ENCODE results near the gene VEGFA. TPM values are rescaled to one million over a fixed set of nuclear protein-coding genes. Genes with fewer than 3 reads are reported as not detected.
A peak's percentile ranks its signal among the peaks of the same experiment; 100 is the strongest.

The VEGFA gene
- total RNA-seq, 2 experiments from 2014 or later: 28.9 to 35.1 TPM

GRCh38 chr6:43805699-43806042 lies 35.7 kb downstream of the VEGFA start:
- POLR2A ChIA-PET: no interaction called here
- H3K4me3 Mint-ChIP-seq: no peak overlapping the region
- H3K27ac Mint-ChIP-seq: no peak overlapping the region
- no peak for DNase-seq
- CTCF ChIA-PET: no interaction called here
- H3K9me3 Mint-ChIP-seq: no peaks in the 10 kb centered on the region
- H3K4me1 Mint-ChIP-seq (ENCODE audit: low read depth): no peaks in the 10 kb centered on the region
- H3K27me3 Mint-ChIP-seq: peaks cover 2% of the 10 kb centered on the region
- no peaks in the 10 kb centered on the region for H3K36me3 Mint-ChIP-seq
- intact Hi-C loops (cut with micrococcal nuclease): no loop called here

- DNase-seq: no peak
- H3K27me3 Mint-ChIP-seq: peaks cover 2% of the 10 kb centered on the region
- intact Hi-C loops (cut with micrococcal nuclease): no loop called here
- no peaks in the 10 kb centered on the region for H3K4me1 Mint-ChIP-seq (ENCODE audit: low read depth)
- ChIA-PET CTCF (no interaction called here), POLR2A (no interaction called here)
- H3K4me3 Mint-ChIP-seq: no peak overlapping the region
- no peaks in the 10 kb centered on the region for H3K9me3 Mint-ChIP-seq
- H3K36me3 Mint-ChIP-seq: no peaks in the 10 kb centered on the region
- no peak overlapping the region for H3K27ac Mint-ChIP-seq
Measured at GRCh38 chr6:43806043-43806757, 36.2 kb downstream of the VEGFA start.

GRCh38 chr6:43806758-43807227 lies 36.8 kb downstream of the VEGFA start:
- no peaks in the 10 kb centered on the region for H3K9me3 Mint-ChIP-seq
- POLR2A ChIA-PET: no interaction called here
- CTCF ChIA-PET: interaction anchor here (1.3 kb wide), 1 partner anchor 32 kb away, joined by 4 read pairs; no protein-coding TSS in a partner anchor
- intact Hi-C loops (cut with micrococcal nuclease): no loop called here
- H3K36me3 Mint-ChIP-seq: no peaks in the 10 kb centered on the region
- no peak for DNase-seq
- H3K27me3 Mint-ChIP-seq: peaks cover 2% of the 10 kb centered on the region
- no peak overlapping the region for H3K4me3 Mint-ChIP-seq
- no peaks in the 10 kb centered on the region for H3K4me1 Mint-ChIP-seq (ENCODE audit: low read depth)
- H3K27ac Mint-ChIP-seq: no peak overlapping the region

DNA sequence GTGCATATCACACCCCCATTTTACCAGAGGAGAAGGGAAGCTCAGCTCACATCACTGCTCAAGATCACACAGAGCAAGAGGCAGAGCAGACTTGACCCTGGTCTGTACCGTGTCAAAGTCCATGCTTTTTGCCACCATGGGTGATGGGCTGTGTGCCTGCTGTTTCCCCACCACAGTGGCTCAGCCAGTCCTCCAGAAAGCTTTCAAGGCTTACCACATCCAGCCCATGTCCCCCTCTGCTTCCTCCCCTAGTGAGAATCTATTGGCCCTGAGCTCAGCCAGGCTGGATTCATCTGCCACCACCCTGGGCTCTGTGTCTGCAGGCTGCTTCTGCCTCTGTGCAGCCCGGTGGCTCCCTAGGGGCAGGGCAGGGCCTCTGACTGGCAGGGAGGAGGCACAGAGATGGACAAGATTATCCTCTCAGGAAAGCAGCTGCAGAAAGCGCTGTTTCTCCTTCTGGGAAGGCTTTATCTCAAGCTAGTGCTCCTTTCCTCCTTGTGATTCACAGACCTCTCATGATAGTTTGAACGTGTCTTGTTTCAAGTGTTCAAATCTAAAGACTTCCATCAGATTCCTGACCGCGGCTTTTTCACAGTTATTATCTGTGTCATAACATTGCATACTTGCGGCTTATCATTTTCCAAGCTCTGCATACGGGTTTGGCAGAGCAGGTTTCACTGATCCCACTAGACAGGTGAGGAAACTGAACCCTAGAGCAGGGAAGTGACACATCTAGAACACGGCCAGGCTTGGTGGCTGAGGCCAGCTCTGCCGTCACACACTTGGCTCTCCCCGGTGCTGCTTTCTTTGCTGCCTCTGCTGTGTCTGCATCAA lies 37.4 kb downstream of the VEGFA start:
- peaks cover 2% of the 10 kb centered on the region for H3K27me3 Mint-ChIP-seq
- H3K4me1 Mint-ChIP-seq (ENCODE audit: low read depth): no peaks in the 10 kb centered on the region
- H3K27ac Mint-ChIP-seq: no peak overlapping the region
- no peak overlapping the region for H3K4me3 Mint-ChIP-seq
- no peaks in the 10 kb centered on the region for H3K36me3 Mint-ChIP-seq
- no peaks in the 10 kb centered on the region for H3K9me3 Mint-ChIP-seq
- POLR2A ChIA-PET: no interaction called here
- CTCF ChIA-PET: interaction anchor here (1.0 to 1.3 kb wide), 2 partner anchors 33 to 34 kb away, joined by 3 to 4 read pairs; no protein-coding TSS in a partner anchor
- intact Hi-C loops (cut with micrococcal nuclease): no loop called here
- DNase-seq: no peak

DNA sequence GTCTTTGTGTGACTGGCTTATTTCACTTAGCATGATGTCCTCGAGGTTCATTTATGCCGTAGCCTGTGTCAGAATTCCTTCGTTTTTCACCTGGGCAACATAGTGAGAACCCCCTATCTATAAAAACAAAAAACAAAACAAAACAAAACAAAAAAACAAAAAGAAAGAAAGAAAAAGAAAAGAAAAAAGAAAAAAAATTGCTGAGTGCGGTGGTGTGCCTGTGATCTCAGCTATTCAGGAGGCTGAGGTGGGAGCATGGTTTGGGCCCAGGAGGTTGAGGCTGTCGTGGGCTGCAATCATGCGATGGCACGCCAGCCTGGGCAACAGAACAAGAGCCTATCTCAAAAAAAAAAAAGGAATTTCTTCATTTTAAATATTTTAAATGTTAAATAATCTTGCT lies 38.4 kb downstream of the VEGFA start:
- no peaks in the 10 kb centered on the region for H3K36me3 Mint-ChIP-seq
- H3K27me3 Mint-ChIP-seq: peaks cover 5% of the 10 kb centered on the region
- no peaks in the 10 kb centered on the region for H3K9me3 Mint-ChIP-seq
- CTCF ChIA-PET: interaction anchor here (0.7 to 1.3 kb wide), 2 partner anchors 34 to 255 kb away, joined by 3 to 4 read pairs; no protein-coding TSS in a partner anchor
- intact Hi-C loops (cut with micrococcal nuclease): no loop called here
- POLR2A ChIA-PET: no interaction called here
- H3K27ac Mint-ChIP-seq: no peak overlapping the region
- H3K4me3 Mint-ChIP-seq: no peak overlapping the region
- DNase-seq: no peak
- peaks cover 6% of the 10 kb centered on the region for H3K4me1 Mint-ChIP-seq (ENCODE audit: low read depth)

- H3K4me3 Mint-ChIP-seq: no peak overlapping the region
- ChIA-PET POLR2A (no interaction called here), CTCF (no interaction called here)
- H3K27ac Mint-ChIP-seq: no peak overlapping the region
- no peaks in the 10 kb centered on the region for H3K36me3 Mint-ChIP-seq
- peaks cover 9% of the 10 kb centered on the region for H3K4me1 Mint-ChIP-seq (ENCODE audit: low read depth)
- no peaks in the 10 kb centered on the region for H3K9me3 Mint-ChIP-seq
- intact Hi-C loops (cut with micrococcal nuclease): no loop called here
- DNase-seq: no peak
- H3K27me3 Mint-ChIP-seq: peaks cover 6% of the 10 kb centered on the region
Measured at GRCh38 chr6:43809417-43810305, 39.6 kb downstream of the VEGFA start.

DNA sequence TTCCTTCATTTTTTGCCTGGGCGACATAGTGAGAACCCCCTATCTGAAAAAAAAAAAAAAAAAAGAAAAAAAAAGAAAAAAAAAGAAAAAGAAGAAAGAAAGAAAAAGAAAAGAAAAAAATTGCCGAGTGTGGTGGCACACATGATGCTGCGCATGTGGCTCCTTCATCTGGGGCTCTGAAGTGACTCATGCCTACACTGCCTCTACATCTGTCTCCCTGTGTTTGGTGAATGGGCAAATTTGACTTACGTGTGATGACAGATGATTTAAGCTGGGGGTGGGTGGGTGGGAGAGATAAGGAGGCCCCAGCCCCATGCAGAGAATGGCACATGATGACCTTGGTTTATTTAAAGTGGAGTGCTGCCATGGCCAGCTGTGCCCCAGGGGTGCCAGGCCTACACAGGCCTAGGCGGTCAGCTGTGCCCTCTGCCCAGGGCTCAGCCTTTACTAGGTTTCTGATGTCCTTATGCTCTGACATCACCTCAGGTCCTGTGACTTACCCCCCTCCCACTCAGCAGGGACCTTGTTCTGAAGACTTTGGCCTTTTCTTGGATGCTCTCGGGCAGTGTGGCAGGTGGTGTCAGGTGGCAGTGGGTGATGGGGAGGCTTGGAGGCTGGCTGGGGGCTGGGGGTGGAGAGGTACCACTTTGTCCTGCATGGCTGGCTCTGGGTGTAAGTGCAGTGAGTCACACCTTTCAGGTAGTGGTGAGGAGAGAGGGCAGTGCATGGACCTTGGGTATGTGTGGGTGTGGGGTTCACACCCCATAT lies 41.1 kb downstream of the VEGFA start:
- POLR2A ChIA-PET: no interaction called here

GRCh38 chr6:43811733-43812099 lies 41.7 kb downstream of the VEGFA start:
- peaks cover 9% of the 10 kb centered on the region for H3K4me1 Mint-ChIP-seq (ENCODE audit: low read depth)
- DNase-seq: no peak
- no peaks in the 10 kb centered on the region for H3K36me3 Mint-ChIP-seq
- ChIA-PET POLR2A (no interaction called here), CTCF (no interaction called here)
- no peak overlapping the region for H3K4me3 Mint-ChIP-seq
- H3K9me3 Mint-ChIP-seq: no peaks in the 10 kb centered on the region
- no peak overlapping the region for H3K27ac Mint-ChIP-seq
- intact Hi-C loops (cut with micrococcal nuclease): no loop called here
- peaks cover 6% of the 10 kb centered on the region for H3K27me3 Mint-ChIP-seq

More for the DNA sequence above, 41.1 kb downstream of the VEGFA start:
- intact Hi-C loops (cut with micrococcal nuclease): no loop called here
- DNase-seq: no peak
- H3K27ac Mint-ChIP-seq: no peak overlapping the region
- CTCF ChIA-PET: no interaction called here
- no peaks in the 10 kb centered on the region for H3K36me3 Mint-ChIP-seq
- no peak overlapping the region for H3K4me3 Mint-ChIP-seq
- no peaks in the 10 kb centered on the region for H3K9me3 Mint-ChIP-seq
- peaks cover 9% of the 10 kb centered on the region for H3K4me1 Mint-ChIP-seq (ENCODE audit: low read depth)
- peaks cover 6% of the 10 kb centered on the region for H3K27me3 Mint-ChIP-seq

GRCh38 chr6:43812850-43813578 lies 43.0 kb downstream of the VEGFA start:
- CTCF ChIA-PET: no interaction called here
- no peaks in the 10 kb centered on the region for H3K36me3 Mint-ChIP-seq
- DNase-seq: peak; percentile 20
- H3K4me1 Mint-ChIP-seq (ENCODE audit: low read depth): peaks cover 9% of the 10 kb centered on the region
- H3K27ac Mint-ChIP-seq: no peak overlapping the region
- POLR2A ChIA-PET: interaction anchor here (0.6 kb wide), 1 partner anchor 1012 kb away, joined by 4 read pairs; no protein-coding TSS in a partner anchor
- H3K4me3 Mint-ChIP-seq: no peak overlapping the region
- intact Hi-C loops (cut with micrococcal nuclease): no loop called here
- peaks cover 6% of the 10 kb centered on the region for H3K27me3 Mint-ChIP-seq
- no peaks in the 10 kb centered on the region for H3K9me3 Mint-ChIP-seq

DNA sequence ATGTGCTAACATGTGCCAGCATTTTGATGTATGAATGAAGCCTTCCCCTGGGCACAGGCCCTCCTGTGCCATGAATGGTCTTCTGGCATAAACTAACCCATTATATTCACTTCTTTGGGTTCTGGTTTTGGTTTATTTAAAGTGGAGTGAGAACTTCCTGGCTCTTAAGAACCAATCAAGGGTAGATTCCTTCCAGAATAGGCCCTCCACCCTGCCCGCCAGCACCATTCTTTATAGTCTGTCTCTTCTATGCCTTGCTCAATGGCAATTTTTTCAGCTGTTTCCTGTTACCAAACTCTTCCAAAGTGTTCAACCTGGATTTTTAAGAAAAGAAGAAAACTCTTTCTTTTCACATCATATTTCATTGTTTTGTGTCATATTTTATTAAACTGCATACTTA lies 44.1 kb downstream of the VEGFA start:
- no peak overlapping the region for H3K4me3 Mint-ChIP-seq
- H3K9me3 Mint-ChIP-seq: no peaks in the 10 kb centered on the region
- H3K4me1 Mint-ChIP-seq (ENCODE audit: low read depth): peaks cover 9% of the 10 kb centered on the region
- intact Hi-C loops (cut with micrococcal nuclease): no loop called here
- no peak for DNase-seq
- H3K27me3 Mint-ChIP-seq: peaks cover 4% of the 10 kb centered on the region
- no peaks in the 10 kb centered on the region for H3K36me3 Mint-ChIP-seq
- POLR2A ChIA-PET: no interaction called here
- H3K27ac Mint-ChIP-seq: no peak overlapping the region
- CTCF ChIA-PET: no interaction called here

DNA sequence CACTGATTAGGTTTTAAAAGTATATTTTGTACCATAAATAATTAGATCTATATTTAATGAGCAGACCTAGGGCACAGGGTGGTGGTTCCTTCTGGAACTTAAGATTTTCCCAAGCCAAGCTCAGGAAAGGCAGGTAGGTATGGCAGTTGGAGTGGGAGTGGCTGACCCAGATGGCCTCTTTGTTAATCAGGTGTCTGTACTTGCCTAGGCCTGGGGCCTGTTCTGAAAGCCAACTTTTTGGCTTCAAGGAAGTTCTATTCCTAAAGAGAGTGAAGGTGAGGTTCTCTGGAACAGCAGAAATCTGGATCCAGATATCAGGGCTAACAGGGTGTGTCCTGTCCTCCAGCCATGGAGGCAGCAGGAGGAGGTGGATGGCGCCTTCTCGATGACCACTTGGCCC lies 44.9 kb downstream of the VEGFA start:
- DNase-seq: no peak
- intact Hi-C loops (cut with micrococcal nuclease): no loop called here
- no peak overlapping the region for H3K4me3 Mint-ChIP-seq
- no peaks in the 10 kb centered on the region for H3K36me3 Mint-ChIP-seq
- H3K9me3 Mint-ChIP-seq: no peaks in the 10 kb centered on the region
- peaks cover 9% of the 10 kb centered on the region for H3K4me1 Mint-ChIP-seq (ENCODE audit: low read depth)
- H3K27me3 Mint-ChIP-seq: peaks cover 4% of the 10 kb centered on the region
- H3K27ac Mint-ChIP-seq: no peak overlapping the region
- POLR2A ChIA-PET: no interaction called here
- CTCF ChIA-PET: no interaction called here

All from activated CD4-positive, alpha-beta memory T cell treated with anti-CD3 and anti-CD28 coated beads for 36 hours (primary cell).